Peyer's patch (tissue), 4 donors: Measurements from ENCODE around the gene OPTC. TPM values are rescaled to one million over a fixed set of nuclear protein-coding genes. Genes with fewer than 3 reads are reported as not detected.

ENCODE experiments used
- DNase-seq, 3 donors: peaks; one replicate each; pipeline ENCODE4 v3.0.0-alpha.2; 2017 to 2019
- H3K27ac ChIP-seq, 4 donors: fragments of 200-600 bp; sonication (generic); one replicate each; pipeline ENCODE4 v1.5.1; 2016 to 2019
- H3K27me3 ChIP-seq, 2 donors: fragments of 200-600 bp; sonication (generic); one replicate each; pipeline ENCODE4 v1.5.1; 2019
- H3K36me3 ChIP-seq, 3 donors: fragments of 200-600 bp; sonication (generic); one replicate each; pipeline ENCODE4 v1.5.1; 2016 to 2019
- H3K4me1 ChIP-seq, 4 donors: fragments of 200-600 bp; sonication (generic); one replicate each; pipeline ENCODE4 v1.5.1; 2016 to 2019
- H3K4me3 ChIP-seq, 4 donors: fragments of 200-600 bp; sonication (generic); 1 replicate in 3 of 4; 2 replicates in 1 of 4; pipeline ENCODE4 v1.5.1; 2016 to 2019; ENCODE audit warnings: mild to moderate bottlenecking in 1 of 4
- H3K9me3 ChIP-seq, 4 donors: fragments of 200-600 bp; sonication (generic); one replicate each; pipeline ENCODE4 v1.5.1; 2016 to 2019; ENCODE audit warnings: mild to moderate bottlenecking in 1 of 4
- CTCF ChIP-seq, 6 experiments: fragments of 450-650 bp in 4 of 6; fragments of 200-600 bp in 2 of 6; sonication (generic) in 1 of 6; IDR thresholded peaks; one replicate each; pipeline ENCODE4 v1.5.1; 2017 to 2019; ENCODE audit warnings: antibody characterized with exemption in 6 of 6, mild to moderate bottlenecking in 3 of 6, moderate library complexity in 1 of 6
- POLR2A ChIP-seq, 2 donors: fragments of 450-650 bp; IDR thresholded peaks; one replicate each; pipeline ENCODE4 v1.5.1; 2017; ENCODE audit warnings: antibody characterized with exemption in 2 of 2, mild to moderate bottlenecking in 2 of 2, moderate library complexity in 2 of 2
- total RNA-seq, 4 donors: library from RNA; depleted of rRNA; stranded (reverse); fragments of >200 nt; gene quantifications; one replicate each; pipeline ENCODE4 v1.1.0, GENCODE V29; 2016

Gene OPTC
- total RNA-seq, 4 donors from 2014 or later: not detected

DNA sequence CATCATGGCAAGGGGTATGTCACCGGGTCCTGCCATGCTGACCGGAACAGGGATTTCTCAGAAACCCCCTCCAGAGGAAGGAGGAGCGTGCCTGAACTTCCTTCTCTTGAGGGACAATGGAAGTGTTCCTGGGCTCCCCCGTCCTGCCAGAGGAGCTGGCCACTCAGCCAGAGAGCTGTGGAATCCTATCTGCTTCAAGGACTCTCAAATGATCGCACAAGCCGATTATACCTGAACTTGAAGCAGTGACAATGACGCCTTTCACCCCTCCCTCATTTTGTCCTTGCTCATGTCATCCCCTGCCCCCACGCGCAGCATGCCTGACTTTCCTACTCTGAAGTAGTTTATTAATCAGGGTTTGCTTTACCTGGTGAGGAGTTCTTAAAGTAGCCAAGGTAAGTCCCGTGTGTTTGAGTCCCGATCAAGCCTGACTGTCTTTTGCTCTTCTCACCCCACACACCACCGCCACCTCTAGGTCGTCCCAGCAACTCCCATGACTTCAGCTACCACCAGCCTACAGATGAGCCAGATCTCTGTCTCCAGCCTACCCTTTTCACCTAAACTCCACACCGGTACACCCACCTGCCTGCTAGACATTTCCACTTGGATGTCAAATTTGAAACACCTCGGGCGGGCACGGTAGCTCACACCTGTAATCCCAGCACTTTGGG, 43.3 kb upstream of the OPTC start:
- Histone ChIP-seq H3K27me3 (no peaks in the 10 kb centered on the region), H3K9me3 (no peaks in the 10 kb centered on the region), H3K4me3 (no peak overlapping the region), H3K27ac (no peak overlapping the region), H3K36me3 (no peaks in the 10 kb centered on the region), H3K4me1 (no peaks in the 10 kb centered on the region)
- no peak for DNase-seq
- TF ChIP-seq CTCF (IDR thresholded peaks at IDR 0.05): no peak
- no peak for TF ChIP-seq POLR2A (IDR thresholded peaks at IDR 0.05)

- no peak overlapping the region for H3K27ac ChIP-seq
Observed at GRCh38 chr1:203451836-203452784, 41.8 kb upstream of the OPTC start.

DNA sequence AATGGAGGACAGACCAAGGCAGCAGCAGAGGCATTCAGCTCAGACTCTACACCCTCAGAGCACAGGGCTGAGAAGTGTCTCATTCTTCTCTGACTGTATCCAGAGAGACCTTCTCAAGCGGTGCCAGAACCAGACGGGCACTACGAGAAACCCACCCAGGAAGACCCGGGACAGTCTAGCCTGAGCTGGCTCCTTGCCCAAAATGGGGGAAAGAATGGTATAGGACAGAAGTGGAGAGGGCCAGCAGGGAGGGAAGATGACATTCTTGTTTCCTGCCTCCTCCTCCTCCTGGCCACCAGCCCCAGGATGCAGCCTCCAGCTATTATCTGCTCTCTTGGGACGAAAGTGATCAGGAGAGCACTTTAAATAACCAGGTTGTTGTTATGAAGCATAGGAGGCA, 40.9 kb upstream of the OPTC start:
- Histone ChIP-seq H3K4me3 (no peak overlapping the region), H3K27me3 (no peaks in the 10 kb centered on the region), H3K36me3 (no peaks in the 10 kb centered on the region), H3K27ac (no peak overlapping the region), H3K9me3 (no peaks in the 10 kb centered on the region), H3K4me1 (no peaks in the 10 kb centered on the region)
- TF ChIP-seq POLR2A (IDR thresholded peaks at IDR 0.05): no peak
- DNase-seq: no peak

More at GRCh38 chr1:203451836-203452784, 41.8 kb upstream of the OPTC start:
- Histone ChIP-seq H3K27me3 (no peaks in the 10 kb centered on the region), H3K9me3 (no peaks in the 10 kb centered on the region), H3K4me3 (no peak overlapping the region), H3K4me1 (no peaks in the 10 kb centered on the region), H3K36me3 (no peaks in the 10 kb centered on the region)
- DNase-seq: no peak
- no peak for TF ChIP-seq CTCF (IDR thresholded peaks at IDR 0.05)
- no peak for TF ChIP-seq POLR2A (IDR thresholded peaks at IDR 0.05)

DNA sequence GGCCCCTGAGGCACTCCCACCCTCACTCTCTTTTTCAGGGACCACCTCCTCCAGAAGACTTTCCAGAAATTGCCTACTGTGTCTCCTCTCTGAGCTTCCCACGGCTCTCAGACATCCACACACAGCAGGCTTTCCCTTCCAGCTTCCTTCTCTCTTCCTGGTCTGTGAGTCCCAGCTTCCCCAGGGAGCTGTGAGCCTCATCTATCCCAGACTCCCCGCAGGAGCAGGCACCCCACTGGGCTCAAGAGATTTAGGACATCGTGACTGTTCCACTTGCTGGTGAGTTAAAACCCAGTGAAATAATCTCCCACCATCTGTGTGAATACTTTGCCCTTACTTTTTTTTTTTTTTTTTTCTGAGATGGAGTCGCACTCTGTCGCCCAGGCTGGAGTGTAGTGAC, 40.3 kb upstream of the OPTC start:
- TF ChIP-seq CTCF (IDR thresholded peaks at IDR 0.05): no peak
- TF ChIP-seq POLR2A (IDR thresholded peaks at IDR 0.05): no peak
- DNase-seq: no peak

GRCh38 chr1:203454986-203455471, 38.9 kb upstream of the OPTC start:
- TF ChIP-seq POLR2A (IDR thresholded peaks at IDR 0.05) (no peak), CTCF (IDR thresholded peaks at IDR 0.05) (no peak)
- no peaks in the 10 kb centered on the region for H3K27me3 ChIP-seq

More for the DNA sequence above, 40.3 kb upstream of the OPTC start:
- H3K27me3 ChIP-seq: no peaks in the 10 kb centered on the region
- no peaks in the 10 kb centered on the region for H3K36me3 ChIP-seq
- H3K27ac ChIP-seq: no peak overlapping the region
- H3K4me3 ChIP-seq: no peak overlapping the region
- no peaks in the 10 kb centered on the region for H3K4me1 ChIP-seq
- no peaks in the 10 kb centered on the region for H3K9me3 ChIP-seq

DNA sequence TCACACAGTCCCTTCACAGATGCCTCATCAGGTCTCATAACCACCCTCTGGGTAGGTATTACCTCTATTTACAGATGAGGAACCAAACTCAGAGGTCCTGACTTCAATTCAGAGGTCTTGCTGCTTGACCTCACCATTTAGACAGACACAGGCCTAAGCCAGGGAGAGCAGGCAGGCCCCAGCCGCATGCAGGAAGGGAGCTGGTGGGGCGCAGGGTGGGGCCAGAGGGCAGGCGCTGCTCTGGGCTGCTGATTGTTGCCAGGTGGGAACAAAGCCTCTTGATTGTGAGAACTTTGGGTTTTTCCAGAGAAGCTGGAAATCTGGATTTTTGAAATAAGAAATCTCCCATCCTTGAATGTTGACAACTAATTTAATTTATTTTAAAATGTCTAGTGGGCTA, 38.2 kb upstream of the OPTC start:
- H3K36me3 ChIP-seq: no peaks in the 10 kb centered on the region
- no peak overlapping the region for H3K4me3 ChIP-seq
- H3K27me3 ChIP-seq: no peaks in the 10 kb centered on the region
- no peaks in the 10 kb centered on the region for H3K9me3 ChIP-seq
- no peak overlapping the region for H3K27ac ChIP-seq
- H3K4me1 ChIP-seq: no peaks in the 10 kb centered on the region
- TF ChIP-seq POLR2A (IDR thresholded peaks at IDR 0.05) (no peak), CTCF (IDR thresholded peaks at IDR 0.05) (no peak)
- no peak for DNase-seq

More at GRCh38 chr1:203454986-203455471, 38.9 kb upstream of the OPTC start:
- H3K9me3 ChIP-seq: no peaks in the 10 kb centered on the region
- no peak for DNase-seq
- no peak overlapping the region for H3K27ac ChIP-seq
- H3K4me1 ChIP-seq: no peaks in the 10 kb centered on the region
- H3K36me3 ChIP-seq: no peaks in the 10 kb centered on the region
- no peak overlapping the region for H3K4me3 ChIP-seq
